ENCODE measurements around the gene NF1. TPM values are rescaled to one million over a fixed set of nuclear protein-coding genes. Genes with fewer than 3 reads are reported as not detected.

NF1 gene
- total RNA-seq, 1 donor from 2014 or later = 58.7 TPM

- Histone ChIP-seq H3K36me3 (peaks cover 0 to 8% of the 10 kb centered on the region in 2 donors), H3K27me3 (no peaks in the 10 kb centered on the region), H3K4me3 (no peak overlapping the region), H3K9me3 (no peaks in the 10 kb centered on the region), H3K4me1 (no peaks in the 10 kb centered on the region), H3K27ac (no peak overlapping the region)
- intact Hi-C loops (cut with DNase I) = no loop called here
- DNase-seq (ENCODE audit: extremely low spot score in 2 of 2) = no peak
- TF ChIP-seq POLR2AphosphoS5 (IDR thresholded peaks at IDR 0.05; ENCODE audit: insufficient read depth in 1 of 2, low read depth in 1 of 2) (no peak), CTCF (IDR thresholded peaks at IDR 0.05) (no peak), POLR2A (IDR thresholded peaks at IDR 0.05) (no peak)
Observed at GRCh38 chr17:31366088-31366487, 271.3 kb downstream of the NF1 start.

- Histone ChIP-seq H3K9me3 (no peaks in the 10 kb centered on the region), H3K27ac (no peak overlapping the region), H3K27me3 (no peaks in the 10 kb centered on the region), H3K4me1 (no peaks in the 10 kb centered on the region), H3K4me3 (no peak overlapping the region), H3K36me3 (peaks cover 0 to 4% of the 10 kb centered on the region in 2 donors)
- intact Hi-C loops (cut with DNase I) = no loop called here
- DNase-seq (ENCODE audit: extremely low spot score in 2 of 2) = no peak
- TF ChIP-seq POLR2AphosphoS5 (IDR thresholded peaks at IDR 0.05; ENCODE audit: insufficient read depth in 1 of 2, low read depth in 1 of 2) (no peak), POLR2A (IDR thresholded peaks at IDR 0.05) (no peak), CTCF (IDR thresholded peaks at IDR 0.05) (no peak)
Observed at GRCh38 chr17:31369266-31369665, 274.5 kb downstream of the NF1 start.

- intact Hi-C loops (cut with DNase I) = no loop called here
- TF ChIP-seq POLR2A (IDR thresholded peaks at IDR 0.05) (no peak), POLR2AphosphoS5 (IDR thresholded peaks at IDR 0.05; ENCODE audit: insufficient read depth in 1 of 2, low read depth in 1 of 2) (no peak), CTCF (IDR thresholded peaks at IDR 0.05) (no peak)
- peaks cover 0 to 4% of the 10 kb centered on the region in 2 donors for H3K36me3 ChIP-seq
- H3K9me3 ChIP-seq = no peaks in the 10 kb centered on the region
- H3K4me1 ChIP-seq = no peaks in the 10 kb centered on the region
- H3K27me3 ChIP-seq = no peaks in the 10 kb centered on the region
- DNase-seq (ENCODE audit: extremely low spot score in 2 of 2) = no peak
- H3K4me3 ChIP-seq = no peak overlapping the region
- H3K27ac ChIP-seq = no peak overlapping the region
Observed at GRCh38 chr17:31371511-31372097, 276.8 kb downstream of the NF1 start.

- no peaks in the 10 kb centered on the region for H3K4me1 ChIP-seq
- no peaks in the 10 kb centered on the region for H3K27me3 ChIP-seq
- H3K36me3 ChIP-seq = peaks cover 0 to 4% of the 10 kb centered on the region in 2 donors
- no peak for DNase-seq (ENCODE audit: extremely low spot score in 2 of 2)
- intact Hi-C loops (cut with DNase I) = no loop called here
- peak in 2 of 3 experiments; percentile 19 to 47 for TF ChIP-seq CTCF (IDR thresholded peaks at IDR 0.05)
- no peak for TF ChIP-seq POLR2A (IDR thresholded peaks at IDR 0.05)
- no peak overlapping the region for H3K27ac ChIP-seq
- H3K9me3 ChIP-seq = no peaks in the 10 kb centered on the region
- no peak overlapping the region for H3K4me3 ChIP-seq
Observed at GRCh38 chr17:31373150-31374093, 278.6 kb downstream of the NF1 start.

GRCh38 chr17:31374094-31374447 lies 279.3 kb downstream of the NF1 start:
- intact Hi-C loops (cut with DNase I) = no loop called here
- no peaks in the 10 kb centered on the region for H3K4me1 ChIP-seq
- TF ChIP-seq CTCF (IDR thresholded peaks at IDR 0.05) = no peak
- no peak for TF ChIP-seq POLR2AphosphoS5 (IDR thresholded peaks at IDR 0.05; ENCODE audit: insufficient read depth in 1 of 2, low read depth in 1 of 2)
- no peak for TF ChIP-seq POLR2A (IDR thresholded peaks at IDR 0.05)
- H3K36me3 ChIP-seq = peaks cover 0 to 4% of the 10 kb centered on the region in 2 donors
- H3K27me3 ChIP-seq = no peaks in the 10 kb centered on the region
- no peak overlapping the region for H3K4me3 ChIP-seq
- no peak overlapping the region for H3K27ac ChIP-seq
- no peak for DNase-seq (ENCODE audit: extremely low spot score in 2 of 2)
- H3K9me3 ChIP-seq = no peaks in the 10 kb centered on the region
